ENCODE measurements around the gene APOBEC3B.

Gene APOBEC3B

GRCh38 chr22:38938221-38938620 lies 43.9 kb upstream of the APOBEC3B start:
- ChIA-PET CTCF (no interaction called here), POLR2A (ENCODE audit: low non-redundant PET) (no interaction called here)
- DNase-seq (ENCODE audit: low spot score) = no peak
- TF ChIP-seq CTCF (conservative IDR thresholded peaks at IDR 0.05; ENCODE audit: low read depth) = no peak
- no peak overlapping the region for H3K27ac ChIP-seq

GRCh38 chr22:38938925-38939324 lies 43.2 kb upstream of the APOBEC3B start:
- no peak for DNase-seq (ENCODE audit: low spot score)
- POLR2A ChIA-PET (ENCODE audit: low non-redundant PET) = no interaction called here
- no peak for TF ChIP-seq CTCF (conservative IDR thresholded peaks at IDR 0.05; ENCODE audit: low read depth)
- CTCF ChIA-PET = interaction anchor here (0.6 kb wide), 1 partner anchor 10 kb away, joined by 8 read pairs; no protein-coding TSS in a partner anchor
- H3K27ac ChIP-seq = no peak overlapping the region

GRCh38 chr22:38940811-38941384 lies 41.2 kb upstream of the APOBEC3B start:
- CTCF ChIA-PET = interaction anchor here (0.7 kb wide), 1 partner anchor 55 kb away, joined by 3 read pairs; no protein-coding TSS in a partner anchor
- no peak overlapping the region for H3K27ac ChIP-seq
- DNase-seq (ENCODE audit: low spot score) = no peak
- POLR2A ChIA-PET (ENCODE audit: low non-redundant PET) = no interaction called here
- no peak for TF ChIP-seq CTCF (conservative IDR thresholded peaks at IDR 0.05; ENCODE audit: low read depth)

- H3K27ac ChIP-seq = no peak overlapping the region
- ChIA-PET CTCF (interaction anchor here (0.7 kb wide), 1 partner anchor 54 kb away, joined by 3 read pairs; no protein-coding TSS in a partner anchor), POLR2A (ENCODE audit: low non-redundant PET) (no interaction called here)
- no peak for TF ChIP-seq CTCF (conservative IDR thresholded peaks at IDR 0.05; ENCODE audit: low read depth)
- no peak for DNase-seq (ENCODE audit: low spot score)
Observed at GRCh38 chr22:38941488-38941987, 40.6 kb upstream of the APOBEC3B start.

GRCh38 chr22:38942702-38943101 lies 39.4 kb upstream of the APOBEC3B start:
- TF ChIP-seq CTCF (conservative IDR thresholded peaks at IDR 0.05; ENCODE audit: low read depth) = no peak
- ChIA-PET CTCF (no interaction called here), POLR2A (ENCODE audit: low non-redundant PET) (no interaction called here)
- DNase-seq (ENCODE audit: low spot score) = no peak
- no peak overlapping the region for H3K27ac ChIP-seq

GRCh38 chr22:38943201-38943600 lies 38.9 kb upstream of the APOBEC3B start:
- DNase-seq (ENCODE audit: low spot score) = no peak
- H3K27ac ChIP-seq = no peak overlapping the region
- no peak for TF ChIP-seq CTCF (conservative IDR thresholded peaks at IDR 0.05; ENCODE audit: low read depth)
- ChIA-PET POLR2A (ENCODE audit: low non-redundant PET) (no interaction called here), CTCF (no interaction called here)
